Activated CD4-positive, alpha-beta memory T cell treated with anti-CD3 and anti-CD28 coated beads for 36 hours (primary cell): ENCODE measurements around the gene INSR. TPM values are rescaled to one million over a fixed set of nuclear protein-coding genes. Genes with fewer than 3 reads are reported as not detected.

ENCODE experiments used
- CTCF ChIA-PET: fragments of 350-600 bp; sonication (Branson Sonifier 250); formaldehyde crosslinking; loops from one replicate; lab custom pipeline; 2021; ENCODE audit warnings: antibody characterized with exemption, inconsistent platforms; lab: Charles Lee
- POLR2A ChIA-PET: fragments of 350-600 bp; sonication (Branson Sonifier 250); formaldehyde crosslinking; loops from one replicate; lab custom pipeline; 2021; ENCODE audit warnings: antibody characterized with exemption; lab: Charles Lee
- DNase-seq: peaks from one replicate; pipeline ENCODE4 v3.0.0-alpha.2; 2020
- H3K27ac Mint-ChIP-seq: one replicate; pipeline ENCODE4 v1.8.0; 2021; ENCODE audit warnings: mixed read lengths
- H3K27me3 Mint-ChIP-seq: one replicate; pipeline ENCODE4 v1.8.0; 2021; ENCODE audit warnings: mixed read lengths
- H3K36me3 Mint-ChIP-seq: one replicate; pipeline ENCODE4 v1.8.0; 2021; ENCODE audit warnings: mixed read lengths
- H3K4me1 Mint-ChIP-seq: one replicate; pipeline ENCODE4 v1.8.0; 2021; ENCODE audit warnings: low read depth, mixed read lengths
- H3K4me3 Mint-ChIP-seq: one replicate; pipeline ENCODE4 v1.8.0; 2021; ENCODE audit warnings: mild to moderate bottlenecking, mixed read lengths
- H3K9me3 Mint-ChIP-seq: one replicate; pipeline ENCODE4 v1.8.0; 2021; ENCODE audit warnings: mixed read lengths
- intact Hi-C: fragments of 100-400 bp; cut with micrococcal nuclease; formaldehyde crosslinking; loops from one replicate; pipeline ENCODE4 v1.15.1; 2023
- total RNA-seq, 2 experiments: library from RNA; stranded (reverse); gene quantifications; one replicate each; pipeline ENCODE4 v1.2.3, GENCODE V29; 2021

Gene INSR
- total RNA-seq, 2 experiments from 2014 or later: 2.9 to 3.3 TPM

GRCh38 chr19:7063764-7064418 is 230.3 kb downstream of the INSR start:
- no peak overlapping the region for H3K4me3 Mint-ChIP-seq
- DNase-seq: no peak

GRCh38 chr19:7063339-7063738 is 230.9 kb downstream of the INSR start:
- DNase-seq: no peak
- ChIA-PET POLR2A (no interaction called here), CTCF (no interaction called here)
- Mint-ChIP-seq H3K4me3 (no peak overlapping the region), H3K27me3 (no peaks in the 10 kb centered on the region), H3K4me1 (no peaks in the 10 kb centered on the region), H3K9me3 (no peaks in the 10 kb centered on the region), H3K36me3 (no peaks in the 10 kb centered on the region), H3K27ac (no peak overlapping the region)
- intact Hi-C loops: loop anchor here (10.0 kb wide), 1 partner anchor 1269 kb away; the partner anchor contains the start of gene DUS3L

More at GRCh38 chr19:7063764-7064418, 230.3 kb downstream of the INSR start:
- Mint-ChIP-seq H3K27me3 (no peaks in the 10 kb centered on the region), H3K9me3 (no peaks in the 10 kb centered on the region), H3K27ac (no peak overlapping the region), H3K36me3 (no peaks in the 10 kb centered on the region), H3K4me1 (peaks cover 1% of the 10 kb centered on the region)
- ChIA-PET POLR2A (no interaction called here), CTCF (no interaction called here)
- intact Hi-C loops: loop anchor here (10.0 kb wide), 1 partner anchor 1269 kb away; the partner anchor contains the start of gene DUS3L

Other genes with a start within 250 kb of the INSR start
- gene MBD3L2, start 245.1 kb downstream of the INSR start, total RNA-seq: not detected
- gene MBD3L3, start 235.7 kb downstream of the INSR start, total RNA-seq: not detected
- 1 to 10 TPM; 7.6 to 8.0 TPM for gene ZNF557, start 224.7 kb downstream of the INSR start, total RNA-seq
- 10 to 100 TPM; 36.9 to 37.1 TPM for gene ARHGEF18, start 54.5 kb upstream of the INSR start, total RNA-seq
- 1 to 10 TPM; 2.1 to 2.2 TPM for gene PEX11G, start 194.6 kb upstream of the INSR start, total RNA-seq
- 1 to 10 TPM; 4.6 to 6.0 TPM for gene ZNF358, start 221.7 kb upstream of the INSR start, total RNA-seq
- gene MCOLN1, start 228.2 kb upstream of the INSR start, total RNA-seq: 1 to 10 TPM; 7.4 to 9.5 TPM
- 100 to 1,000 TPM; 106 to 121 TPM for gene PNPLA6, start 241.3 kb upstream of the INSR start, total RNA-seq